NCI-H2227 (cell line): ENCODE measurements around the gene DMD.
"Not testable (repeated sequence)": the region's sequence is repeated elsewhere in the genome, so short reads cannot be mapped to it uniquely, and the experiment has no call there.

ENCODE experiments used
- DNase-seq: peaks from one replicate; lab custom pipeline; 2025; ENCODE audit not compliant: unreplicated experiment; lab: John Stamatoyannopoulos, UW

Gene DMD

DNA sequence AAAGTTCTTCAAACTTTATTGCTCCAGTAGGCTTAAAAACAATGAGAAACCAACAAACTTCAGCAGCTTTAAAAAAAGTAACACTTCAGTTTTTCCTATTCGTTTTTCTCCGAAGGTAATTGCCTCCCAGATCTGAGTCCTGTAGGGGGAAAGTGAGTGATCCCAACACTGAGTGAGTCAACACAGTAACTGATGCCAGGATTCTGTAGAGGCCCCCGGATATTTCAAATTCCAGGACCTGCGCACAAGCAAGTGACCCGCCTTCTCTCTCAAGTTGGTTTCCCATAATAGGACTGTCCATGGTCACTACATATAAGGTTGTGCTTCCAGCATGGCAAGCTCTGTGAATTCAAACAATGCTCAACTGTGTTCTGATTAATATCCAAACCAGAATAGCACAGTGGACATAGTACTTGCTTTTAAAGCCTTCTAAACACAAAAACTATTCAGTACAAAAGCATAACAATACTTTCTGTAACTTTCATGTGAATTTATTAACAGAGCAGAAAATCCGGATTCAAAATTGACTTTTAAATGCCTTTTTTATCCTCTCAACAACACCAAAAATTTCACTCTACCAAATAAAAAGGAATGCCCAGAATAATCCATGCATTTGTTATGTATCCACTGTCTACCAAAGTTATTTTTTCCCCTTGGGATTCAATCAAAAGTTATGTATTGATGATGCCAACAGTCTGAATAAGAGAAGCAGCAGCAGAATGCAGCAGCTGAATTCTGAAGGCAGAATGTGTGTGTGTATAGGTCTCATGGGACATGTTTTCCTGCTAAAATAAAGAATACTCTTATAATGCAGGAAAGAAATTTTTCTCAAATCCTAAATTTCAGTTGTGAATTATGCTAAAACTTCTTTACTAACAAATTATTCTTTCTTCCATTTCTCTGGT is at the start of gene DMD:
Gene DMD, minus strand, starts transcription at position 194 of the 905 bp plus-strand sequence. CDS start 237 bp downstream, outside the sequence.
- no peak for DNase-seq

DNA sequence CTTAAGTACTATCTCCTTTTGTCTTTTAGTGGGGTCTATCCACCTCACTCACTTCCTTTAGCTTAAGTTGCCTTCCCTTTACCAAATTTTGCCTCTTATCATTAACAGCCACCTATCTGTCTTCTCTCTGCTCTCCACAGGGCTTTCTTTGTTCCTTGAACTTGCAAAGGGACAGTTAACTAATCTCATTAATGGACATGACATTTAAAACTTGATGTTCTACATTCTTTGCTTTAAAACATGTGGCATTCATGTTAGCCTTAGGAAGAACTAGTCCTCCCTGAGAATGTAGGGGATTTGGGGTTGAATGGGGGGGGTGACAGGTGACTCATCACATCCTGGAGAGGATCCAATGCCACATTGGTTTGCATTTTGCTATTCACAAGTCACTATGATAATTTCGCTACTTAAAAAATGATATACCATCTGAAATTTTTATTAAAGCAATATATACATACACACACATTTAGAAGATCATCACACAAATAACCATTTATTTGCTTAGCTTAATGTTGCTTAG is 41.0 kb upstream of the DMD start:
- no peak for DNase-seq

DNA sequence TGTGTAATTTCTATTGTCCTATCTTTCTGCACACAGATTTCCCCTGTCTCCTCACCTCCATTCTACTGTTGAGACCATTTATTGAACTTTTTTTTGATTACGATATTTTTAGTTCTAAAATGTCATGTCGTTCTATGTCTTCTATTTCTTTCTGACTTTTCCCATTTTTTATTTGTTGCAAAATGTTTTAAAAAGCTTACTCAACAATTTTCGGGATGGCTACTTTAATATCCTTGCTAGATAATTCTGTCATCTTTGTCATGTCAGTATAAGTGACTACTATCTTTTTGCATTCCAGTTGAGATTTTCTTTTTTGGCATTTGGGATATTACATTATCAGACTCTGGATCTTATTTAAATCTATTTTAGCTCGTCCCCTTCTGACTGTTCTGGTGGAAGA is 7.5 kb upstream of the DMD start:
- no peak for DNase-seq

DNA sequence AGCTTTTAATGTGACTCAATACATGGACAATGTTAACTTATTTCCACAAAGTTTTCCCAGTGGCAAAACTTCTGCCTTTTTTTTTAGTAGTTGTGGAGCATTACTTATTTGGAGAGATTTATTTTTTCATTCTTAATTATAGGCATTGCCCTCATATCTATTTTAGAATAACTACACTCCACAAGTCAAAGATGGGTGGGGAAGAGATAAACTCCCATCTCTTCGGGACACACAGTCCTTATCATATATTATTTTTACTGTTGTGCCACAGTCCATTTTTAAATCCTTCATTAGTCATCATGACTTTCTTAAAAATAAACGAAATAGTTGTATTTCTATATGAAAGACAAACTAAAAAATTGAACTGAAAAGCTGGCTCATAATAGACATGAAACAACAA is 1.2 kb downstream of the DMD start:
- DNase-seq, result no peak

DNA sequence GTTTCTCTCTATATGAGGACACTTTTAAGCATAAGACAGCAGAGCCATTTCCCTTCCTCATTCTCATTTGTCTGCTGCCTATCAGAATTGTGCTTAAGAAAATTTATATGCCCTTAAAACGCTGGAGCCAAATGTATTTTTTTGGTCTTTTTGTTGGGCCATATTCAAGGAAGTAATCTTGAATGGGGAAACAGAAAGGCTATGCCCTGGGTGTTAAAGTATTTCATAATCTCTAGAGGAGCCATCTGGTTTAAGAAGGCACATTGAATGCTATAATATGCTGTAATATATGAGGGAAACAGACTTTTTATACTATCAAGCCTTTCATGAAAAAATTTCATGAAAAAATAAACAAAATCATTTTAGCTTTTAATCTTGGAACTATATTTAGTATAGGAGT is 4.3 kb downstream of the DMD start:
- no peak for DNase-seq

DNA sequence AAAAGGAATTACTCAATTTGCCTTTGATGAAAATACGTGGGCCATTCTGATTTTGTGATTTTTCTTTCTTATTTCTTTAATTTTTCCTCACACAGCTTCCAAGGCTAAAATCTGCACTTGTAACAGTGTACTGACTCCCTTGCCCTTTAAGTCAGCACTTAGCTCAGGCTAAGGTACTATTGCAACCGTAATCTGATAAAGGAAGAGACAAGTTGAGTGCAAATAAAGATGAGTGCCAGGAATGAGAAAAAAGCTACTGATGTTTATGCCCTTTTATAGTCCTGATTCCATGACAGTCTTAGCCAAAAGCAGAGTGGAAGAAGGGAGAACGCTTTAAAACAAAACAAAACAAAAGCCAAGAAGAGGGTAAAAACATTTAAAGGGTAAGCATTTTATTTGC is 6.0 kb downstream of the DMD start:
- DNase-seq, result no peak

DNA sequence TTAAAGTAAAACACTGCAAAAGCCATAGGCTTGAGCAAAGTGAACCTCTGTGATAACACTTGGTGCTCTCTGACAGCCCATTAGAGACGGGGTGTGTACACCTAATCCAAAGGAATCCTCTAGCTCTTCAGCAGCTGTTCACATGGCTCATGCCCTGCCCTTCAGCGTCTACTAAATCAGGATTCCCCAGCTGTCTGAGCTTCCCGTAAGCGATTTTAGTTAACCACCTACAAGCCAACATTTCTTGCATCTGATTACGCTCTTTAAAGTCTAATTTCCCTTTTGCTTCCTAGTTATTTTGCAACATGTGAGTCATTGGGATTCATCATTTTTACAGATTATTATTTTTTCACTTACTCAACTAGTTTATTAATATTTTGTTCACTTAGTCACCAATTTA is 6.5 kb downstream of the DMD start:
- no peak for DNase-seq

DNA sequence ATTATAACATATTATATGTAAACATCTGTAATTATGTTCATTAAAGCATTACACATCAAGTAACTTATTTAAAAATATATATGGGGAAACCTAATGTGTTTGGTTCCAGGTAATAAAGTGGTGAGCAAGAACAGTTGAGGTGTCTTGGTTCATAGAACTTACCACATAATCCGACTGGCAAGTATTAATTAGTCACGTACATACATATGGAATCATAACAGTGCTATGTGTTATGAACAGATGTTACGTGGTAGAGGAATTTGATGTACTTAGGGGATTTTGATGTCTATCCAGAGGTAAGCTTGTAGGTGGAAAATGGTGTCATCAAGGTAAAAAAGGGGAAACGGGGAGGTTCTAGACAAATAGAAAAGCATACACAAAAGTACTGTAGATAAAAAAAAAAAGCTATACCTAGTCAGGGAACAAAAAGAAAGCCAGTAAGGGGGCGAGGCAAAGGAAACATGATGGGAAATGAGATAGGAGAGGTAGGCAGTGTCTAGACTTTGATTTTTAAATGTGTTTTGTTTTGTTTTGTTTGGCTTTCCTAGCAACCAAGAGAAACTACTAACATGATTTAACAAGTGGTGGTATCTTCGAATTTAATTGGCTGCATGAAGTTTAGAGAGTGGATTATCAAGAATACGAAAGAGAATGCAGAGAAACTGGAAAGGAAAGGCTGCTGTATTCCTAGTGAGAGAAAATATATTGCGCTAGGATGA is 12.6 kb downstream of the DMD start:
- no peak for DNase-seq

DNA sequence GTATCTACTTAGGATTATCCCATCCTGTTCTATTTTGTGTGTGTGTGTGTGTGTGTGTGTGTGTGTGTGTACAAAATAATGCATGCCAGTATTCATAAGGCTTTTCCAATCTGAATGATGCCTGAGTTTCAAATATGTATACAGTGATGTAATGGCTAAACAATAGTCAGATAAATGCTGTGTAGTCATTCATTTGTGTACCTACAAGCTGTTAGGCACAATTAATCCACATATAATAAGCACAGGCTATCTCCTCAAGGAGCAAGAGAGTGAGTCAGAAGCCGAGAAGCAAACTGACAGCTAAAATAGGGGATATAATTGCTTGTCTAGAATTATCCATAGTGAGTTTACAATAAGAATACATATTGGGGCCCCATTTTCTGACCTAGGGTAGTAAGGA is 15.7 kb downstream of the DMD start:
- DNase-seq, result no peak

DNA sequence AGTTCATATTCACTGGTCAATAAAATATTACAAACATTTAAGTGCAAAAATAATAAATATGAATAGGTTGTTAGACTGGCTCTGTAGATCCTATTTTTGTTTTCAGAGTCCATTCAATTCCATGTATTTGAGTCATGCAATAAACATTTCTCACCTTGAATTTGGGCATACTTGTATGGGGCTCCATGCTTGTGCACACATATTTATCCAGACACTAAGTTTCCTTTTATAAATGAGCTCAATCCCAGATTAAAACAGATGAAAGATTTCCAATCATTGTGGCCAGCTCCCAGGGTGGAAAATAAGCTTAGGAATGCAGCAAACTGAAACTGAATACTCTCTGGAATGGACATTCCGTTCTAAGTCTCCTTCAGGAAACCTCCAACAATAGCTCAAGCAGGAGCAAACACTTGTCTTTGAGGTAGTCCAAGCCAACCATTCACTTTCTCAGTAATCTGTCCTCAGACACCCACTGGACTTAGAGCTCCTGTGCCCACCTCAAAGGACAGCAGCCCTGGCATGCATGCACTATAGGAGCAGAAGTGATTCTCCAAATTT is 16.4 kb downstream of the DMD start:
- no peak for DNase-seq

DNA sequence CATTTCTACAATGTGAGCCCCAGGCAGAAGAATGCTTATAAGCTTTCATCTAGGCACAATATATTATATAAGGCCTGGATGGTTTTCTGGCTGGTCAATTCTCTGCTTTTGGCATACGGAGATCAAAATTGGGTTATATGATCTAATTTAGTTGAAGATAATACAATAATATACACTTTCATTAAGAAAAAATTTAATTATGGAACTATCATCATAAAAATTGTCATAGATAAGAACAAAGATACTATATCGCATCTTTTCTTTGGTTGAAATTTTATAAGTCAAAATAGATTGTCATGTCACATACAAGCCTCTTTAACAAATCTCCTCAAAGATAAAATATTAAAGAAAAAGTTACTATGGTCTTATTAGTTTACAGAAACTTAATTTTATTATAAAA is 17.1 kb downstream of the DMD start:
- no peak for DNase-seq

DNA sequence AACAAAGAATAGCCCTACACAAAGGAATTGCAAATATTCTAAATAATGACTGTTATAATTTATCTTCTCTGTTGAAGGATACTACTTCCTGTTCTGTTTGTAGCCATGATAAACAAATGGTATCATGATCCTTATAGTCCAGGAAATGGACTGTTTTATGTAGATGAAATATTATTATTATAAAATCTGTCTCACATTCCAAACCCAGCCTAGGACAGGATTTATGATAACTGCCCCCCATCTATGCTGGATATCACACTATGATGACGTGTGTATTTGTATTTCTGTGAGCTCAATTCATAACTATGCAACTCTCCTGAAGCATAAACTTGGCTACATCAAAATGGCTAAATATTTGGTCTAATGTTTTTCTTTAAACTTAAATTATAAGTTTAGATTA is 21.3 kb downstream of the DMD start:
- no peak for DNase-seq

DNA sequence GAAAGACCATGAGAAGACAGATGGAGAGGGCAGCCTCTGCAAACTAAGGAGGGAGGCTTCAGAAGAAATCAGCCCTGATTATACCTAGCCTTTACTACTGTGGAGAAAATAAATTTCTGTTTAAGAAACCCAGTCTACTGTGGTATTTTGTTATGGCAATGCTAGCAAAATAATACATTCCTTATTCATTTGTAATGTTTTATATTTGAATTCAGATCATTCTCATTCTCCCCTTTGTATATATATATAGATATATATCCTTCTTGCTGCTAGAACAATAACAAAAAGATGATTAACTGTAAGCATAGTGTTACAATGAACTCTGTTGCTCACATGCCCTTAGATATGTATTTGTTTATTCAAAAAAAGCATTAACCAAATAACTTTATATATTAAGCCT is 22.5 kb downstream of the DMD start:
- no peak for DNase-seq

DNA sequence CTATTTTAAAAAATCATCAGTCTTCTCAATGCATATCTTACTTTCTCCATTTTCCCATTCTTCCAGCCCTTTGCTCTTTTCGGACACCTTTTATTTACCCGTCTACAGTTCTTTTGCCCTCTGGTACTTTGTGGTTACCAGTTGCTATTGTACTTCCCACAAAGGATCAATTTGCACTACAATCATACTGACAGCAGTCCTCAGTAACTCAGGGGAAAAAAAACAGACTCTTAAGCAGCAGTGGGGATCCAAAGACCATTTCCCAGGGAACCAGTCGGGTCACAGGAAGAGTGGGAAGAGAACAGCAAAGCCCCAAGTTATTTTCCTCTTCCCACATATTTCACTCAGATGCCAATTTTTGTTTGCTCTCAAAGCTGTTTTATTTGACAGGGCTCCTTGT is 23.1 kb downstream of the DMD start:
- DNase-seq, result no peak

DNA sequence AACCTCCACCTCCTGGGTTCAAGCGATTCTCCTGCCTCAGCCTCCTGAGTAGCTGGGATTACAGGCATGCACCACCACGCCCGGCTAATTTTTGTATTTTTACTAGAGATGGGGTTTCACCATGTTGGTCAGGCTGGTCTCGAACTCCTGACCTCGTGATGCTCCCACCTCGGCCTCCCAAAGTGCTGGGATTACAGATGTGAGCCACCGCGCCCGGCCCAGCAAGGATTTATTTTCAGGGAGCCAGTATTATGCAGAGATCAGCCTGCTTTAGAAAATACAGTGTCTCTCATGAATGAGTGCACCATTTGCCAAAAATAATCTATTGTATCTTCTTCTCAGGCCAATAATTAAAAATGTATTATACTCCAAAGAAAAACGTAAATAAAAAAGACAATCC is 26.5 kb downstream of the DMD start:
- not testable (repeated sequence) for DNase-seq

DNA sequence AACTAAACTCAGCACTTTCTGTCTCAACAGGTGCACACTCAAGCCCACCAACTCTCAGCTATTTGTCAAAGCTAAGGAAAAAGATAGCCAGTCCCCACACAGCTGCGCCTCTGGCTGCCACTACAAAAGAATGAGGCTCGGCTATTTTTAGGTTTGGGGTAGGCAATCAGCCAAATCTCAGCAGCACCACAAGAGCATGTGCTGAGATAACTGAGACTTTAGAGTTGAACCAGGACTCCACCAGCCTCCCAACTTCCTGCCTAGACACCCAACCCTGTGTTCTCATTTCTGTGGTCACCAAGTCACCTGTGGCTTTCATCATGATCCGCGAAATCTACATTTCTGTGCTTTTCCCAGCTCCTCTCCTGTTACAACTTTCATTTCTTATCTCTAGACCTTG is 28.0 kb downstream of the DMD start:
- no peak for DNase-seq

DNA sequence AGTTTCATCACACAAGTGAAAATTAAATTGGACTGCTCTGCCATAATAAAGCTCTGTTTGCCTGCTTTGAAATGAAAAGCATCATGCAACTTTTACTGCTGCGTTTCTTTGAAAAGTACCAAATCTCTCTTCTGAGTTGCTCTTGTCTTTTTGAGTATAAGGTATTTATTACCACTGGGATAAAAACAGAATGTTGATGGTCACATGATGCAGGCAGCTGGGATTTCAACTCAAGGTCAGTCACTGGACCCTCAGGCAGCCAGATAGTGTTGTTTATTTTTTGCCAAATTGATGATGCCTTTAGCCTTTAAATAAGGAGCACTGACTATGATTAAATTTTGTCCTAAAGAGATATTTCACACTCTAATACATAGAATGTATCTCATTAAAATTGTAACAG is 32.7 kb downstream of the DMD start:
- DNase-seq, result no peak

DNA sequence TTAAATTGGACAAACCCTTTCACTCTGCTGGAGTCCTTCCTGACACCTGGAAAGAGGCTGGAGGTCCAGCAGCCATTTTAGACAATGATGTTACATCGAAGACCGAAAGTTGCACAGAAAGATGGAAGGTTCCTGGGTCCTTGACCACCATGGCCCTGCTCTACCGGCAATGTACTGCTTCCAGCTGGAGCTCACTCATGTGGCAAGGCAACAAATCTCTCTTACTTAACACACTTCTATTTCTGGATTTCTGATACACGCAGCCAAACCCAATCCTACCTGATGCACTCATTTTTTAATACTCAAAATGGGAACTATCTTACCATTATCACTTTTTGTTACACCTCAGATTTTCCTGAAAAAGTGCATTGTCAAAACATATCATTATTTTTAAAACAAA is 33.1 kb downstream of the DMD start:
- no peak for DNase-seq

DNA sequence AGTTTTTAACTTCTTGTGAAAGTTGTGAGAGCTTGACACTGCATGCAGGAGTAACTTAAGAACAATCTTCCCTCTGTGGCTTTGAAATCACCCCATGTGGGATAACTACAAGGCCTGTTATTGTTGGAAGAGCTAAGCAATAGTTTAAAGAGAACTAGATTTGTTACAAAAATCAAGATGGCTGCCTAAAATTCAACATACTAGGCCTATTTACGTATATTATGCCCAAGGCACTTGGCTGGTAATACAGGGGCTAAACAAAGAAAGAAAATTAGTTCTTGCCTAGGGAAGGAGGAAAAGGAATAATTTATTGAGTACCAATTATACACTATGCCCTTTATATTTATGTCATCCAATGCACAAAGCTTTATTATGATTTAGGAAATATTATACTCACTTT is 36.1 kb downstream of the DMD start:
- DNase-seq, result no peak

DNA sequence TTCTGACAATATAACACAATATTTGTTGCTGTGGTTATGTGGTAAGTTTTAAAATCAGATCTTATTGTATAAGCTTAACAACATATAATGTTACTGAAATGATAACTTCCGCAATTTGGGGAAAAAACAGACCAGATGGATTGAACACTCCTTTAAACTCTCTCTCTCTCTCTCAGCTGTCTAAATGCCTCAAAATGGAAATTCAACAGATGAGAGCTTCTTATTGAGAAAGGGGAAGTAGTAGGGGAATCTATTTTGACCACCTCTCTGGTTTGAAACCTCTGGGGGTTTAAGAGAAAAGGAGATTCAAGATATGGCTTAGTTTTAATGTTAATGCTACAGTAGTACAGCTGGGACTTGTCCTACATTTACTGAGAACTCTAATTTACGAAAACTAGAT is 40.3 kb downstream of the DMD start:
- DNase-seq, result no peak

DNA sequence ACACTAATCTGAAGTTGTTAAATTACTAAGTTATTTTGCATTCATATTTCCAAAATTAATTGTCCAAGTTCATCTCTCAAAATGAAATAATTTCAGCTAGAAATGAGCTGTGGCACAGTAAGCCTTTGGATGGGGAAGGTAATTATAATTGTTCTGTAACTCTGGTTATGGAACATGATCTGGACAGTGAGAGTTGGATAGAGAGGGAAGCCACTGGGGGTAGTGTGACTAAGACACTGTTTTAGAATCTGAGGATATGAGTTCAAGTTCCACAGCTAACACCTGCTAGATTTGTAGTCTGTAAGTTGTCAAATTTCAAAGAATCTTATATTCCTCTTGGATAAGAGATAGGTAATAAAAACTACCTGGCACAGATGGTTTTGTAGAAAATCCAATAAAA is 49.5 kb downstream of the DMD start:
- DNase-seq, result no peak

DNA sequence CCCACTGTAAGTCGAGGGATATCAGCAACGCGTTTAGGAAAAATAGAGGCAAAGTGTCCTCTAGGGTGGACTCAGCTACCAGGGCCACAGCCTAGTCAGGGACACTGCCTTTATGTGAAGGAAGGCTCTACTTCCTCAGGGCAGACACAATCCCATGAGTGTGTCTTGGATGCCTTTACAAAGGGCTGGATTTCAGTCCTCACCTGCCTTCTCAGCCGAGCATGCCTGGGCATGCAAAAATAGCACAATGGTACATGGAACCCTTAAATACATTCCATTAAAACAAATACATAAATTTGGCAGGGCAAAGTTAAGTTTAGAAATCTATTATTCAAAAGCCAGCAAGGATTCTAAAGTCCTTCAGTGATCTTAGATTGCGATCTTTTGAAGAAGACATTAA is 51.1 kb downstream of the DMD start:
- no peak for DNase-seq
